ENCODE measurements around the gene BRD7.

BRD7 gene

GRCh38 chr16:50389900-50390299 lies 21.1 kb upstream of the BRD7 start:
- DNase-seq (ENCODE audit: low spot score) = no peak

- no peak for DNase-seq (ENCODE audit: low spot score)
Observed at GRCh38 chr16:50388496-50388895, 19.7 kb upstream of the BRD7 start.

- no peak for DNase-seq (ENCODE audit: low spot score)
Observed at GRCh38 chr16:50386774-50387173, 18.0 kb upstream of the BRD7 start.

GRCh38 chr16:50386139-50386538 lies 17.4 kb upstream of the BRD7 start:
- no peak for DNase-seq (ENCODE audit: low spot score)

- no peak for DNase-seq (ENCODE audit: low spot score)
Observed at GRCh38 chr16:50384500-50385135, 15.8 kb upstream of the BRD7 start.

GRCh38 chr16:50381679-50382440 lies 13.1 kb upstream of the BRD7 start:
- peak; percentile 35 for DNase-seq (ENCODE audit: low spot score)

GRCh38 chr16:50378417-50378816 lies 9.6 kb upstream of the BRD7 start:
- no peak for DNase-seq (ENCODE audit: low spot score)

- no peak for DNase-seq (ENCODE audit: low spot score)
Observed at GRCh38 chr16:50377001-50377400, 8.2 kb upstream of the BRD7 start.

GRCh38 chr16:50373780-50374179 lies 5.0 kb upstream of the BRD7 start:
- DNase-seq (ENCODE audit: low spot score) = no peak

GRCh38 chr16:50373345-50373701 lies 4.5 kb upstream of the BRD7 start:
- no peak for DNase-seq (ENCODE audit: low spot score)

- DNase-seq (ENCODE audit: low spot score) = peak; percentile 93
Observed at GRCh38 chr16:50372611-50373344, 4.0 kb upstream of the BRD7 start.

- DNase-seq (ENCODE audit: low spot score) = no peak
Observed at GRCh38 chr16:50371936-50372595, 3.3 kb upstream of the BRD7 start.

- no peak for DNase-seq (ENCODE audit: low spot score)
Observed at GRCh38 chr16:50371036-50371716, 2.4 kb upstream of the BRD7 start.

GRCh38 chr16:50369133-50369804 lies 481 bp upstream of the BRD7 start:
- DNase-seq (ENCODE audit: low spot score) = no peak

GRCh38 chr16:50367777-50368409 lies 895 bp downstream of the BRD7 start:
- peak; percentile 20 for DNase-seq (ENCODE audit: low spot score)

- no peak for DNase-seq (ENCODE audit: low spot score)
Observed at GRCh38 chr16:50365791-50366575, 2.8 kb downstream of the BRD7 start.

GRCh38 chr16:50363656-50364055 lies 5.1 kb downstream of the BRD7 start:
- no peak for DNase-seq (ENCODE audit: low spot score)

- DNase-seq (ENCODE audit: low spot score) = peak; percentile 55
Observed at GRCh38 chr16:50360779-50361178, 8.0 kb downstream of the BRD7 start.

GRCh38 chr16:50360033-50360778 lies 8.6 kb downstream of the BRD7 start:
- DNase-seq (ENCODE audit: low spot score) = peak; percentile 65
